Endodermal cell (in vitro differentiated cells): Measurements from ENCODE around the gene PSMD12. TPM values are rescaled to one million over a fixed set of nuclear protein-coding genes. Genes with fewer than 3 reads are reported as not detected.

ENCODE experiments used
- DNase-seq: peaks from one replicate; pipeline ENCODE4 v3.0.0-alpha.2; 2017
- H3K27ac ChIP-seq: 2 replicates; pipeline ENCODE4 v1.5.1; 2013; ENCODE audit warnings: mild to moderate bottlenecking, low read depth, low read length, moderate library complexity
- H3K27me3 ChIP-seq: 2 replicates; pipeline ENCODE4 v1.6.1; 2013; ENCODE audit warnings: mild to moderate bottlenecking, low read length, moderate library complexity; ENCODE audit not compliant: insufficient read depth, control insufficient read depth, poor library complexity, severe bottlenecking
- H3K36me3 ChIP-seq: 2 replicates; pipeline ENCODE4 v1.7.0; 2013; ENCODE audit warnings: mild to moderate bottlenecking, low read length, moderate library complexity; ENCODE audit not compliant: control insufficient read depth, insufficient read depth
- H3K4me1 ChIP-seq: one replicate; pipeline ENCODE4 v1.7.0; 2013; ENCODE audit warnings: low read length; ENCODE audit not compliant: control insufficient read depth, insufficient read depth
- H3K4me3 ChIP-seq: 2 replicates; pipeline ENCODE4 v1.5.1; 2013; ENCODE audit warnings: mild to moderate bottlenecking, low read length, moderate library complexity
- H3K9ac ChIP-seq: 2 replicates; pipeline ENCODE4 v1.6.1; 2013; ENCODE audit warnings: mild to moderate bottlenecking, low read length, moderate library complexity; ENCODE audit not compliant: poor library complexity, severe bottlenecking; ENCODE audit errors: extremely low read depth
- H3K9me3 ChIP-seq: 2 replicates; pipeline ENCODE4 v1.6.1; 2013; ENCODE audit warnings: mild to moderate bottlenecking, low read length, moderate library complexity; ENCODE audit not compliant: control insufficient read depth
- H3K27ac Mint-ChIP-seq: 2 replicates; pipeline ENCODE4 v1.8.0; 2020; ENCODE audit warnings: mixed read lengths
- H3K27me3 Mint-ChIP-seq: 2 replicates; pipeline ENCODE4 v1.8.0; 2021; ENCODE audit warnings: mild to moderate bottlenecking, mixed read lengths; ENCODE audit not compliant: insufficient read depth
- H3K36me3 Mint-ChIP-seq: 2 replicates; pipeline ENCODE4 v1.8.0; 2020; ENCODE audit warnings: low read depth, mixed read lengths
- H3K4me1 Mint-ChIP-seq: 2 replicates; pipeline ENCODE4 v1.8.0; 2020; ENCODE audit warnings: mixed read lengths
- H3K4me3 Mint-ChIP-seq: 2 replicates; pipeline ENCODE4 v1.8.0; 2020; ENCODE audit warnings: mild to moderate bottlenecking, moderate library complexity, mixed read lengths
- H3K9me3 Mint-ChIP-seq: 2 replicates; pipeline ENCODE4 v1.8.0; 2020; ENCODE audit warnings: mild to moderate bottlenecking, mixed read lengths
- WGBS, 2 experiments: methylation state at CpG; one replicate each; pipeline versions ENCODE4 v1.1.5 to v1.1.7; 2013; ENCODE audit warnings: missing lambda C conversion rate in 2 of 2, mixed read lengths in 1 of 2; ENCODE audit not compliant: insufficient coverage in 1 of 2, insufficient read length in 1 of 2; 5-methylcytosine and 5-hydroxymethylcytosine counted together
- total RNA-seq, 2 donors: library from RNA; stranded (reverse); fragmentation: NEBNext Ultra II Directional in 1 of 2; extraction: Animal tissue kit (Norgen Biotek cat#: 25700) in 1 of 2; gene quantifications; 2 replicates in 1 of 2; 3 replicates in 1 of 2; pipeline ENCODE4 v1.2.1, GENCODE V29; 2021
- TF ChIP-seq, protein P1 (sequence below): fragments of 200-600 bp; sonication (generic); conservative IDR thresholded peaks from 2 replicates; pipeline ENCODE4 v1.5.0; 2021; ENCODE audit warnings: antibody characterized with exemption, mild to moderate bottlenecking

PSMD12 gene
- total RNA-seq, 2 donors from 2014 or later: 70.9 to 71.7 TPM

GRCh38 chr17:67400193-67400592 lies 33.8 kb upstream of the PSMD12 start:
- Histone ChIP-seq H3K9me3 (no peaks in the 10 kb centered on the region), H3K4me1 (no peaks in the 10 kb centered on the region), H3K27me3 (no peaks in the 10 kb centered on the region), H3K36me3 (no peaks in the 10 kb centered on the region), H3K27ac (no peak overlapping the region), H3K9ac (no peak overlapping the region), H3K4me3 (no peak overlapping the region)
- Mint-ChIP-seq H3K9me3 (peaks cover 6% of the 10 kb centered on the region), H3K4me3 (no peak overlapping the region), H3K27ac (no peak overlapping the region), H3K27me3 (no peaks in the 10 kb centered on the region), H3K4me1 (peaks cover 7% of the 10 kb centered on the region), H3K36me3 (peaks cover 25% of the 10 kb centered on the region)
- 93 to 96% methylated on average over 4 to 6 of the region's 6 CpGs for WGBS, 2 experiments
- TF ChIP-seq, protein P1, sequence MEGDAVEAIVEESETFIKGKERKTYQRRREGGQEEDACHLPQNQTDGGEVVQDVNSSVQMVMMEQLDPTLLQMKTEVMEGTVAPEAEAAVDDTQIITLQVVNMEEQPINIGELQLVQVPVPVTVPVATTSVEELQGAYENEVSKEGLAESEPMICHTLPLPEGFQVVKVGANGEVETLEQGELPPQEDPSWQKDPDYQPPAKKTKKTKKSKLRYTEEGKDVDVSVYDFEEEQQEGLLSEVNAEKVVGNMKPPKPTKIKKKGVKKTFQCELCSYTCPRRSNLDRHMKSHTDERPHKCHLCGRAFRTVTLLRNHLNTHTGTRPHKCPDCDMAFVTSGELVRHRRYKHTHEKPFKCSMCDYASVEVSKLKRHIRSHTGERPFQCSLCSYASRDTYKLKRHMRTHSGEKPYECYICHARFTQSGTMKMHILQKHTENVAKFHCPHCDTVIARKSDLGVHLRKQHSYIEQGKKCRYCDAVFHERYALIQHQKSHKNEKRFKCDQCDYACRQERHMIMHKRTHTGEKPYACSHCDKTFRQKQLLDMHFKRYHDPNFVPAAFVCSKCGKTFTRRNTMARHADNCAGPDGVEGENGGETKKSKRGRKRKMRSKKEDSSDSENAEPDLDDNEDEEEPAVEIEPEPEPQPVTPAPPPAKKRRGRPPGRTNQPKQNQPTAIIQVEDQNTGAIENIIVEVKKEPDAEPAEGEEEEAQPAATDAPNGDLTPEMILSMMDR: no peak
- DNase-seq: no peak

DNA sequence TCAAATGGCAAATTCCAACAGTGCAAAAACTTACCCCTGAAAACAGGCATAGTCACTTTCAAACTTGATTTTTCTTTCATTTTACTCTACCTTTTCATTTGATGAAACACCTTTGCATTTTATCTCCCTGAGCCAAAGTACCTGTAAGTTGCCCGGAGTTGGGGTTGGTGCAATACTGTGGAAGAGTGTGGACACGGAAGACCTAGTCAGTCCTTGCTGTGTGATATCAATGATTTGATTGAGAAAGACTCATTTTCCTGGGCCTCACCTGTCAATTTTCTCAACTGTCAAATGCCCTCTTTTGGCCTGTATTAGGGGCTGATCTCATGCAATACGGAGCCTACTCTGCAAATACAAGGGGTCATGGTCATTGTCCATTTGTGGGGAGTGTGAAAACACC lies 33.3 kb upstream of the PSMD12 start:
- H3K27ac ChIP-seq: no peak overlapping the region
- no peak overlapping the region for H3K27ac Mint-ChIP-seq
- WGBS, 2 experiments: 92% methylated on average over 2 to 3 of the region's 3 CpGs

DNA sequence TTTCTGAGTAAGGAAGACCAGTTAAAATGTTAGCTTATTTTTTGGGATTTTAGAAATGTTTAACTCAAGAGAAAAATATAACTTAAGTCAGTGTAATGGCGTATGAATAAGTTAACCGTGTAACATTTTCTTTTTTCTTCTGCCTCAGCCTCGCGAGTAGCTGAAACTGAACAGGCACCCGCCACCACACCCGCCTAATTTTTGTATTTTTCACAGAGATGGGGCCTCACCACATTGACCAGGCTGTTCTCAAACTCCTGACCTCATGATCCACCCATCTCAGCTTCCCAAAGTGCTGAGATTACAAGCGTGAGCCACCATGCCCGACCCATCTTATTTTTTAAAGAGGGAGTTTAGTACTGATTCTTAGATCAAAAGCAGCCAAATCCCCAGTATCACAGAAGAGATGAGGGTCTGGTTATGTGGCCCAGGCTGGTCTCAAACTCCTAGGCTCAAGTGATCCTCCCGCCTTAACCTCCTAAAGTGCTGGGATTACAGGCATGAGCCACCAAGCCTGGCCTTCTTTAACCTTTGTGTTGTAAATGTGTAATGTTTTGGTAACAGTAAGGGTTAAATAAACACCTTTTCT lies 27.5 kb upstream of the PSMD12 start:
- no peak overlapping the region for H3K4me3 ChIP-seq
- no peak overlapping the region for H3K9ac ChIP-seq
- TF ChIP-seq, protein P1: no peak
- Mint-ChIP-seq H3K4me3 (no peak overlapping the region), H3K27ac (no peak overlapping the region), H3K4me1 (peaks cover 20% of the 10 kb centered on the region), H3K27me3 (no peaks in the 10 kb centered on the region), H3K9me3 (peaks cover 9% of the 10 kb centered on the region), H3K36me3 (peaks cover 33% of the 10 kb centered on the region)
- no peaks in the 10 kb centered on the region for H3K36me3 ChIP-seq
- no peaks in the 10 kb centered on the region for H3K9me3 ChIP-seq
- no peak overlapping the region for H3K27ac ChIP-seq
- no peaks in the 10 kb centered on the region for H3K27me3 ChIP-seq
- H3K4me1 ChIP-seq: peaks cover 9% of the 10 kb centered on the region
- no peak for DNase-seq
- 93 to 96% methylated on average over 7 to 9 of the region's 9 CpGs for WGBS, 2 experiments

More for the DNA sequence above, 33.3 kb upstream of the PSMD12 start:
- H3K9ac ChIP-seq: no peak overlapping the region
- H3K9me3 ChIP-seq: no peaks in the 10 kb centered on the region
- H3K4me1 Mint-ChIP-seq: peaks cover 7% of the 10 kb centered on the region
- TF ChIP-seq, protein P1: no peak
- no peaks in the 10 kb centered on the region for H3K27me3 Mint-ChIP-seq
- H3K27me3 ChIP-seq: no peaks in the 10 kb centered on the region
- H3K4me1 ChIP-seq: no peaks in the 10 kb centered on the region
- no peak overlapping the region for H3K4me3 ChIP-seq
- DNase-seq: no peak
- peaks cover 28% of the 10 kb centered on the region for H3K36me3 Mint-ChIP-seq
- H3K4me3 Mint-ChIP-seq: no peak overlapping the region
- H3K9me3 Mint-ChIP-seq: peaks cover 9% of the 10 kb centered on the region
- H3K36me3 ChIP-seq: no peaks in the 10 kb centered on the region
